HL-60 (cell line): ENCODE data around the gene GRHL1.

Source experiments
- DNase-seq, 2 experiments: peaks; one replicate each; pipeline ENCODE4 v3.0.0-alpha.2; 2010 to 2020; ENCODE audit warnings: low read depth in 1 of 2, low spot score in 1 of 2
- H3K27ac ChIP-seq: fragments of 250-450 bp; sonication (Bioruptor Pico); replicated peaks from 2 replicates; pipeline ENCODE4 v1.5.1; 2020; ENCODE audit warnings: mild to moderate bottlenecking, moderate library complexity
- H3K27me3 ChIP-seq: fragments of 250-450 bp; sonication (Bioruptor Pico); 2 replicates; pipeline ENCODE4 v1.5.1; 2021; ENCODE audit warnings: mild to moderate bottlenecking, moderate library complexity; ENCODE audit not compliant: insufficient read depth, poor library complexity, severe bottlenecking
- H3K4me3 ChIP-seq: replicated peaks from 2 replicates; pipeline ENCODE4 v1.5.1; 2011; ENCODE audit warnings: mild to moderate bottlenecking, control low read depth, low read length; ENCODE audit not compliant: insufficient read depth
- GABPA ChIP-seq: IDR thresholded peaks from 2 replicates; pipeline ENCODE4 v1.6.1; 2012; ENCODE audit warnings: low read depth
- POLR2AphosphoS5 ChIP-seq: IDR thresholded peaks from 2 replicates; pipeline ENCODE4 v1.6.1; 2012; ENCODE audit warnings: low read depth
- SPI1 ChIP-seq: IDR thresholded peaks from 2 replicates; pipeline ENCODE4 v1.6.1; 2012; ENCODE audit warnings: low read depth, mild to moderate bottlenecking, borderline replicate concordance
- TF ChIP-seq, protein P1 (sequence below): IDR thresholded peaks from 2 replicates; pipeline ENCODE4 v1.6.1; 2012; ENCODE audit warnings: low read depth; ENCODE audit not compliant: insufficient replicate concordance
- TF ChIP-seq, protein P2 (sequence below): IDR thresholded peaks from one replicate; pipeline ENCODE4 v1.5.1; 2011; ENCODE audit warnings: low read length, control low read depth, inconsistent platforms; ENCODE audit not compliant: insufficient read depth

Gene GRHL1

DNA sequence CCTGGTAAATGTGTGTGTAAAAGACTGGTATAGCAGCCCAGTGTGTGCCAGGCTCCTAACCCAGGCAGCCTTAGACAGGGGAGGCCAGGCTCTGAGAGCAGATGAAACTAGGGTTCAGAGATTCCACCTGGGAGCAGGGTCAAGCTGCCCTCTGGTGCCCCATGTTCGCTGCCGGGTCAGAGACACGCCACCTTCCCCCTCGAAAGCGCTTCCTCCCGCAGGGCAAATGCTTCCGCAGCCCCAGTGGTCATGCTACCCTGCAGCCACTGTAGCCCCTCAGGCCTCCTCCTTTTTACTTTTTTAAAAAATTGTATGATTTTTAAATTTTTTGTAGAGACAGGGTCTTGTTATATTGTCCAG is 81.2 kb downstream of the GRHL1 start:
- Histone ChIP-seq H3K27ac (no peak overlapping the region), H3K4me3 (no peak overlapping the region), H3K27me3 (no peaks in the 10 kb centered on the region)
- TF ChIP-seq POLR2AphosphoS5: no peak
- TF ChIP-seq GABPA: no peak
- TF ChIP-seq SPI1: no peak
- no peak for DNase-seq

DNA sequence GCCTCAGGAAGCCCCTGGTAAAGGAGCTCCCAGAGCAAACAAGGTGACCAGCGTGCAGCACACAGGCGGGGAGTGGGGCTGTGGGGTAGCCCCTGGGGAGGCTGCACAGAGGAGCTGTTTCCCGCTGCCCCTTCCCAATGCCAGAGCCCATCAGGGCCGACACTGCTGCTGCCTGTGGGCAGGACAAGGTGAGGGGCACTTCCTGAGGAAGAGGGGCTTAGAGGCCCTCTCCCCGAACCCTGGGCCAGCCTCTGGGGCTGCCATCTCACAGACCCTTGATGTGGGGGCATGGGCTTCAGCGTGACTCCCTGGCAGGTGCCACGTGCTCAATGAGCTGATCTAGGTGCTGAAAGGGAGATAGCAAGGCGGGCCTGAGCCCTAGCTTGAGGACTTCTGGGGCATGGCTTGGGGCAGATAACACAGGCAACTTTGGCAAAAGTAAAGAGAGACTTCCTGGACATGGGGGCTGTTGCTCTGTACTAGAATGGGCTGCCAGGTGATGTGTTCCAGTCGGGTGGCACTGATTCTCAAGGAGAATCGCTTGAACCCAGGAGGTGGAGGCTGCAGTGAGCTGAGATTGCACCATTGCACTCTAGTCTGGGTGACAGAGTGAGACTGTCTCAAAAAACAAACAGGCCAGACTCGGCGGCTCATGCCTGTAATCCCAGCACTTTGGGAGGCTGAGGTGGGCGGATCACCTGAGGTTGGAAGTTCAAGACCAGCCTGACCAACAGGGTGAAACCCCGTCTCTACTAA is 81.9 kb downstream of the GRHL1 start:
- DNase-seq: no peak
- H3K27me3 ChIP-seq: no peaks in the 10 kb centered on the region
- TF ChIP-seq, protein P1, sequence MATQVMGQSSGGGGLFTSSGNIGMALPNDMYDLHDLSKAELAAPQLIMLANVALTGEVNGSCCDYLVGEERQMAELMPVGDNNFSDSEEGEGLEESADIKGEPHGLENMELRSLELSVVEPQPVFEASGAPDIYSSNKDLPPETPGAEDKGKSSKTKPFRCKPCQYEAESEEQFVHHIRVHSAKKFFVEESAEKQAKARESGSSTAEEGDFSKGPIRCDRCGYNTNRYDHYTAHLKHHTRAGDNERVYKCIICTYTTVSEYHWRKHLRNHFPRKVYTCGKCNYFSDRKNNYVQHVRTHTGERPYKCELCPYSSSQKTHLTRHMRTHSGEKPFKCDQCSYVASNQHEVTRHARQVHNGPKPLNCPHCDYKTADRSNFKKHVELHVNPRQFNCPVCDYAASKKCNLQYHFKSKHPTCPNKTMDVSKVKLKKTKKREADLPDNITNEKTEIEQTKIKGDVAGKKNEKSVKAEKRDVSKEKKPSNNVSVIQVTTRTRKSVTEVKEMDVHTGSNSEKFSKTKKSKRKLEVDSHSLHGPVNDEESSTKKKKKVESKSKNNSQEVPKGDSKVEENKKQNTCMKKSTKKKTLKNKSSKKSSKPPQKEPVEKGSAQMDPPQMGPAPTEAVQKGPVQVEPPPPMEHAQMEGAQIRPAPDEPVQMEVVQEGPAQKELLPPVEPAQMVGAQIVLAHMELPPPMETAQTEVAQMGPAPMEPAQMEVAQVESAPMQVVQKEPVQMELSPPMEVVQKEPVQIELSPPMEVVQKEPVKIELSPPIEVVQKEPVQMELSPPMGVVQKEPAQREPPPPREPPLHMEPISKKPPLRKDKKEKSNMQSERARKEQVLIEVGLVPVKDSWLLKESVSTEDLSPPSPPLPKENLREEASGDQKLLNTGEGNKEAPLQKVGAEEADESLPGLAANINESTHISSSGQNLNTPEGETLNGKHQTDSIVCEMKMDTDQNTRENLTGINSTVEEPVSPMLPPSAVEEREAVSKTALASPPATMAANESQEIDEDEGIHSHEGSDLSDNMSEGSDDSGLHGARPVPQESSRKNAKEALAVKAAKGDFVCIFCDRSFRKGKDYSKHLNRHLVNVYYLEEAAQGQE: peak; percentile 48
- no peak for TF ChIP-seq SPI1
- H3K27ac ChIP-seq: no peak overlapping the region
- no peak overlapping the region for H3K4me3 ChIP-seq

DNA sequence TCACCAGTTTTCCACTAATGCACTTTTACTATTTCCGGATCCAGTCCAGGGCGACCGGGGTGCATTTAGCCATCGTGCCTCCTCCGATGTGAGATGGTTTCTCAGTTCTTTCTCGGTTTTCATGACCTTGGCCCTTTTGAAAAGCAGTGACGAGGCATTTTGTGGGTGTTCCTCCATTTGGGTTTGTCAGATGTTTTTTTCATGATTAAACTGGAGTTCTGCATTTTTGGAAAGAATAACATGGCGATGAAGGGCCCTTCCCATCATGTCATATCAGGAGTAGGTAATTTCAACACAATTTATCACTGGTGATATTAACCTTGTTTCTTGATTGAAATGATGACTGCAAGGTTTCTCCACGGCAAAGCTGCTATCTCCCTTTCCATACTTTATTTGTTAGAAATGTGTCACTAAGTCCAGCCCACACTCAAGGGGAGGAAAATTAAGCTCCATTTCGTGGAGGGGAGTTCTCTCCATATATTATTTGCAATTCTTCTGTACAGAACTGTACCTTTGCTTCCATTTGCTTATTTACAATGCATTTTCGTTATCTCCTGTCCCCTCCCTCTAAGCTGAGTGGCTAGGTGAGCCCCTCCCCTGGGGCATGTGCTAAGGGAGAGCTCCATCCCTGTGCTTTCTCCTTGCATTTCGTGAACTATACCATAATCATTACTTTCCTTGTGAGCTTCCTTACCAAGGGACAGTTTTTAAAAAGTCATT is 83.0 kb downstream of the GRHL1 start:
- H3K27me3 ChIP-seq: no peaks in the 10 kb centered on the region
- TF ChIP-seq, protein P1: no peak
- no peak for TF ChIP-seq SPI1
- no peak for TF ChIP-seq GABPA
- no peak for TF ChIP-seq POLR2AphosphoS5
- TF ChIP-seq, protein P2, sequence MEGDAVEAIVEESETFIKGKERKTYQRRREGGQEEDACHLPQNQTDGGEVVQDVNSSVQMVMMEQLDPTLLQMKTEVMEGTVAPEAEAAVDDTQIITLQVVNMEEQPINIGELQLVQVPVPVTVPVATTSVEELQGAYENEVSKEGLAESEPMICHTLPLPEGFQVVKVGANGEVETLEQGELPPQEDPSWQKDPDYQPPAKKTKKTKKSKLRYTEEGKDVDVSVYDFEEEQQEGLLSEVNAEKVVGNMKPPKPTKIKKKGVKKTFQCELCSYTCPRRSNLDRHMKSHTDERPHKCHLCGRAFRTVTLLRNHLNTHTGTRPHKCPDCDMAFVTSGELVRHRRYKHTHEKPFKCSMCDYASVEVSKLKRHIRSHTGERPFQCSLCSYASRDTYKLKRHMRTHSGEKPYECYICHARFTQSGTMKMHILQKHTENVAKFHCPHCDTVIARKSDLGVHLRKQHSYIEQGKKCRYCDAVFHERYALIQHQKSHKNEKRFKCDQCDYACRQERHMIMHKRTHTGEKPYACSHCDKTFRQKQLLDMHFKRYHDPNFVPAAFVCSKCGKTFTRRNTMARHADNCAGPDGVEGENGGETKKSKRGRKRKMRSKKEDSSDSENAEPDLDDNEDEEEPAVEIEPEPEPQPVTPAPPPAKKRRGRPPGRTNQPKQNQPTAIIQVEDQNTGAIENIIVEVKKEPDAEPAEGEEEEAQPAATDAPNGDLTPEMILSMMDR: no peak
- no peak overlapping the region for H3K4me3 ChIP-seq
- H3K27ac ChIP-seq: no peak overlapping the region
- DNase-seq: no peak

DNA sequence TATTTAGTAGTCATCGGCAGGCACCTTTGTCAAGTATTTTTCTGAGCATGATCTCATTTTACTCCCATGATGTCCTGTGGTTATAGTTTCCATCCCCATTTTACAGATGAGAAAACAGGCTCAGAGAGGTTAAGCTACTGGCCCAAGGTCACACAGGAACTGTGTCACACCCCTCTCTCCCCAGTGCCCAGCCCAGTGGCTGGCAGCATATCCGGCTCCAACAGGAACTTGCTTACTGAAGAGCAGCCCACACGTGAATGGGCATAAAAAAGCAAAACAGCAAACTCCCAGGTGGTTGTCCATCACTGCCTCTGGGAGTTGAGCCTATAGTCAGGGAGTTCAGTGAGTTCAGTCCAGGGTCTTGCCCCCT is 83.5 kb downstream of the GRHL1 start:
- Histone ChIP-seq H3K4me3 (no peak overlapping the region), H3K27ac (no peak overlapping the region), H3K27me3 (no peaks in the 10 kb centered on the region)
- TF ChIP-seq, protein P2: no peak
- TF ChIP-seq, protein P1: no peak
- TF ChIP-seq SPI1 (no peak), POLR2AphosphoS5 (no peak), GABPA (no peak)
- DNase-seq: no peak
